Neuron (in vitro differentiated cells): Measurements from ENCODE around the gene HEXA.
"Not testable (repeated sequence)": the region's sequence is repeated elsewhere in the genome, so short reads cannot be mapped to it uniquely, and the experiment has no call there.

Source experiments
- H2AFZ ChIP-seq: one replicate; pipeline ENCODE4 v1.6.1; 2013; ENCODE audit warnings: low read depth, mild to moderate bottlenecking, inconsistent platforms, low read length, moderate library complexity
- H3K27me3 ChIP-seq: one replicate; pipeline ENCODE4 v1.6.1; 2013; ENCODE audit warnings: low read length; ENCODE audit not compliant: insufficient read depth
- H3K36me3 ChIP-seq: one replicate; pipeline ENCODE4 v1.6.1; 2013; ENCODE audit warnings: low read length; ENCODE audit not compliant: insufficient read depth
- H3K4me1 ChIP-seq: one replicate; pipeline ENCODE4 v1.6.1; 2013; ENCODE audit warnings: low read length; ENCODE audit not compliant: insufficient read depth
- H3K4me3 ChIP-seq: 2 replicates; pipeline ENCODE4 v1.5.1; 2013; ENCODE audit warnings: mild to moderate bottlenecking, low read length, moderate library complexity
- H3K9me3 ChIP-seq: one replicate; pipeline ENCODE4 v1.6.1; 2013; ENCODE audit warnings: low read length

The HEXA gene

DNA sequence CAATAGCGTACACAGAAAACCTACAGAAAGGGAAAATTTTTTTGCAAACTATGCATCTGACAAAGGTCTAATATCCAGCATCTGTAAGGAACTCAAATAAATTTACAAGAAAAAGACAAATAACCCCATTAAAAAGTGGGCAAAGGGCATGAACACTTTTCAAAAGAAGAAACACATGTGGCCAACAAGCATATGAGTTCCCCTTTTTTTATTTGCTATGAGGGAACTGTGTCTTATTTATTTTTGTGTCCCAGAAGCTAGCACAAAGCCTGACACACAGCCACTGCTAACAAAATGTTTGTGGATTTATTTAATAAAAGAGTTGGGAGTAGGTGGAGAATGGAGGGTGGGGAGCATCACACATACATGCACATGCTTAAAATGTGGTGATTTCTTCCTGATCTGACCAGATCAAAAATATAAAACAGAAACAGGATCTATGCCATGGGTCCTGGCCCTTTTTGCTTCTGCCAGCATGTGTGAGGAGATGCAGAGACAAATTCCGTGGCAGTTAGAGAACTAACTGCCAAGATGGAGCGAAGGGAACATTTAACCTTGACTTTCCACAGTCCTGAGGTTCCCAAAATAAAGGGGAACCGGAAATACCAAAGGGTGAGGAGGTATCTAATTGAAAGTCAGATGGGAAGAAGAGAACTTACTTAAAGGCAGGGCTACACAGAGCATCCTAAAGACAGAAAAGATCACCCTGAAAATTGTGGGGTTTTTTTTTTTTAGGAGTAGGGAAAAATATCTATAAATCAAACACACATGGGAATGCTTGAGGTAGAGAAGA is 22.2 kb upstream of the HEXA start, which contains the start of gene TMEM202:
Gene TMEM202, plus strand, starts transcription at position 510 of the 793 bp plus-strand sequence. Its CDS starts 22 bp downstream, at position 532.
- Histone ChIP-seq H3K27me3 (peaks cover 13% of the 10 kb centered on the region), H3K4me1 (no peaks in the 10 kb centered on the region), H3K9me3 (no peaks in the 10 kb centered on the region), H2AFZ (peak within 1 kb of the TSS; percentile 36), H3K36me3 (no peaks in the 10 kb centered on the region), H3K4me3 (no peak within 1 kb of the TSS)

DNA sequence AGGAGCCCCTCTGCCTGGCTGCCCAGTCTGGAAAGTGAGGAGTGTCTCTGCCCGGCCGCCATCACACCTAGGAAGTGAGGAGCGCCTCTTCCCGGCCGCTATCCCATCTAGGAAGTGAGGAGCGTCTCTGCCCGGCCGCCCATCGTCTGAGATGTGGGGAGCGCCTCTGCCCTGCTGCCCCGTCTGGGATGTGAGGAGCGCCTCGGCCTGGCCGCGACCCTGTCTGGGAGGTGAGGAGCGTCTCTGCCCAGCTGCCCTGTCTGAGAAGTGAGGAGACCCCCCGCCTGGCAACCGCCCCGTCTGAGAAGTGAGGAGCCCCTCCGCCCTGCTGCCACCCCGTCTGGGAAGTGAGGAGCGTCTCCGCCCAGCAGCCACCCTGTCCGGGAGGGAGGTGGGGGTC is 20.5 kb upstream of the HEXA start:
- H3K4me3 ChIP-seq, H3K9me3 ChIP-seq, H2AFZ ChIP-seq, H3K4me1 ChIP-seq, H3K36me3 ChIP-seq, H3K27me3 ChIP-seq: not testable (repeated sequence)

DNA sequence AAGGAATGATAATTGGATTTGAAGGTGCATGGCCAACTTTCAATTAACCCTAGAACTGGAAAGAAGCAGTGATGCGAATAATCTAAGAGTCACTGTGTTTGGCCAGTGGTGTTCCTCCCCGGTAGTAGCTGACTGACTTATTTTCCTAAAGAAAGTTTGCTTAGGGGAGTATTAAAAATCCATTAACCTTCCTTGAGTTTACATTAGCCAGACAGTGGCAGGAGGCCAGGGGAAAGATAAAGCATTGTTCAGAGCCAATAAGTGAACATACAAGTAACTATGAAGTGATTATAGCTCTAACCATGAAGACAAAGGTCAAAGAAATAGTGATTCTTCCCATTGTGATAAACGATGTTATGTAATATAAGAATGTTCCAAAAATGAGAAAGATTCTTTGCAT is 13.4 kb upstream of the HEXA start:
- Histone ChIP-seq H3K4me3 (no peak overlapping the region), H2AFZ (no peak overlapping the region), H3K4me1 (no peaks in the 10 kb centered on the region), H3K36me3 (no peaks in the 10 kb centered on the region), H3K9me3 (no peaks in the 10 kb centered on the region), H3K27me3 (peaks cover 8% of the 10 kb centered on the region)

DNA sequence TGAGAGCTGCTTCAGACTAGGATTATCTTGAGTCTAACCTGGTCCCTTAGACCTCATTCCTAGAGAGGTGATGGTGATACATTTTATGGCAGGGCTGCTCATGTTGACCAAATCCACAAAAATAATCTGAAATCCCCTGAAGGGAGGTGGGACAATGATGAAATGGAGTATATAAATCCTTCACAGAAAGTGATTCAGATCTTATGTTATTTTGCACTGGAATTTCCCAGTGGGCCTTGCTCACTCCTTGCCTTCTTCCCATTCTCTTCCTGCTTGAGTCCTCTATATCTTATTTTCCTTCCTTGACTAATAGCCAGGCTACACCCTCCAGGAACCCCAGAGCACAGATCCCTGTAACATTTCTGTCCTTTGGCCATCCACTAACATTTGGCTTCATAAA is 11.9 kb upstream of the HEXA start:
- H3K27me3 ChIP-seq: peaks cover 14% of the 10 kb centered on the region
- no peaks in the 10 kb centered on the region for H3K4me1 ChIP-seq
- H2AFZ ChIP-seq: no peak overlapping the region
- H3K4me3 ChIP-seq: no peak overlapping the region
- H3K36me3 ChIP-seq: no peaks in the 10 kb centered on the region
- no peaks in the 10 kb centered on the region for H3K9me3 ChIP-seq

DNA sequence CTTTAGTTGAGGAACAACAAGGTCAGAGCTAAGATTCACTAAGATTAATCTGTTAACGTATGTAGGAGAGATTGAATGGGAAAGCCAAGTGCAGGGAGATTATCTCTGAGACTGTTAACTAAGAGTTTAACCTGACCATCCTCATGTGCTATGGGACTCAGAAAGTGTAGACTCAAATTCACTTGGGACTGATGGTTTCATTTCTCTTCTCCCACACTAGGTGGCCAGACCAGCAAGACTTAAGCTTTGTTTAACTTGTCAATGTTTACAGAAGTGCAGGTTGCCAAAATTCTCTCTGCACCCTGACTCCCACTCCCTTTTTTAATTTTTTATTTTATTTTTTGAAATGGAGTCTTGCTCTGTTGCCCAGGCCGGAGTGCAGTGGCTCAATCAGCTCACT is 6.3 kb upstream of the HEXA start:
- no peak overlapping the region for H3K4me3 ChIP-seq
- no peaks in the 10 kb centered on the region for H3K36me3 ChIP-seq
- no peak overlapping the region for H2AFZ ChIP-seq
- peaks cover 15% of the 10 kb centered on the region for H3K27me3 ChIP-seq
- H3K4me1 ChIP-seq: no peaks in the 10 kb centered on the region
- H3K9me3 ChIP-seq: no peaks in the 10 kb centered on the region

DNA sequence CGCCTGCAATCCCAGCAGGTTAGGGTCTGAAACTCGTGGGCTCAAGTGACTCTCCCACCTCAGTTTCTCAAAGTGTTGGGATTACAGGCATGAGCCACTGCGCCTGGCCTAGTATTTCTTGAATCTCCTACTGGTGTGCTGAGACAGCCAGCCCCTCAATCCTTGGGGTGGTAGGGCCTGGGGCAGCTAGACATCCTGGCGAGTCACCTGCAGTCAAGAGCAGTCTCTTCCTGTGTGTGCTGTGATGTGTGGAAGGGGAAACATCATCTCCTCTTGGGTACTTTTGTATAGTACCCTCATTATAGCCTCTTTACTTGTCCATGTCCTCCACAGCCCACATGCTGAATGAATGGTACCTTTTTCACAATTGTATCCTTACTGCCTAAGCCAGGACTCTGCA is 4.9 kb upstream of the HEXA start:
- Histone ChIP-seq H3K36me3 (no peaks in the 10 kb centered on the region), H3K9me3 (no peaks in the 10 kb centered on the region), H3K27me3 (peaks cover 15% of the 10 kb centered on the region), H3K4me3 (no peak overlapping the region), H3K4me1 (peaks cover 9% of the 10 kb centered on the region), H2AFZ (no peak overlapping the region)

DNA sequence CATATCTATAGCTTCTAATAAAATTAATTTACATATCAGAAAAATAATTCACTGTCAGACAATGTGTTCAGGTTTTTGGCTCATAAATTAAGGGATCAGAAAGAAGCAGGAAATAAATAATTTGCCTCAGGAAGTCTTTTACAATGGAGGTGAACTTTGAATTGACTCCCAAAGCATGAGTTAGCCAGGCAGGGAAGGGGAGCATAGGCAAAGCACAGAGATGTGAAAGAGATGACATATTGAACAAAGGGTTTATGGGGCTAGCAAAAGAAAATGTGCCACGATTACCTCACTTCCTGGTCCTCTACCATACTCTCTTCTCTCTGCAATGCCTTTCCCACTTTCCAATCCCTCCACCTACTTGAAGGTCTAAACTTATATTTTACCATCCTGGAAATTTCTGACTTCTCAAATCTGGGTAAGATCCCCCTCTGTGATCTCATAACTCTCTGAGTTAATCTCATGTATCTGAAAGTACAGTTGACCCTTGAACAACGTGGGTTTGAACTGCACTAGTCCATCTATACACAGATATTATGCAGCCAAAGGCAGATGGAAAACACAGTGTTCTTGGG is 4.1 kb upstream of the HEXA start:
- Histone ChIP-seq H3K4me1 (peaks cover 9% of the 10 kb centered on the region), H3K4me3 (no peak overlapping the region), H3K27me3 (peaks cover 15% of the 10 kb centered on the region), H2AFZ (no peak overlapping the region), H3K36me3 (no peaks in the 10 kb centered on the region), H3K9me3 (no peaks in the 10 kb centered on the region)

DNA sequence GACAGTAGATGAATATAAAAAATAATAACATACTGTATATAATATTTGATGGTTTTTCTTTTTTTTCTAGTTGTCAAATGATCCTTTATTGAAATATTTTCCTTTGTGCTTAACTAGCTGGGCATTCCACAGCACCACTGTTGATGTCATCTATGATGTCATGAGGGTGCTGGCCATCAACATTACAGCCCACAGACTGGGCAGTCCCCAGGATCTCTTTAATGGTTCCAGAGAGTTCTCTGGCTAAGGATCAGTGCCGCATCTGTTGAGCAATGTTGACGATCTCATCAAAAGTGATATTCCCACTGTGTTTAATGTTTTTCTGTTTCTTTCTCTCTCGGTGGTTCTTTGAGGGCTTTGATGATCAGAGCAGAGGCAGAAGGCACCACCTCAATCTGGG is 3.3 kb upstream of the HEXA start:
- H3K36me3 ChIP-seq, H3K9me3 ChIP-seq, H3K4me3 ChIP-seq, H2AFZ ChIP-seq: not testable (repeated sequence)
- peaks cover 12% of the 10 kb centered on the region for H3K27me3 ChIP-seq
- peaks cover 17% of the 10 kb centered on the region for H3K4me1 ChIP-seq

DNA sequence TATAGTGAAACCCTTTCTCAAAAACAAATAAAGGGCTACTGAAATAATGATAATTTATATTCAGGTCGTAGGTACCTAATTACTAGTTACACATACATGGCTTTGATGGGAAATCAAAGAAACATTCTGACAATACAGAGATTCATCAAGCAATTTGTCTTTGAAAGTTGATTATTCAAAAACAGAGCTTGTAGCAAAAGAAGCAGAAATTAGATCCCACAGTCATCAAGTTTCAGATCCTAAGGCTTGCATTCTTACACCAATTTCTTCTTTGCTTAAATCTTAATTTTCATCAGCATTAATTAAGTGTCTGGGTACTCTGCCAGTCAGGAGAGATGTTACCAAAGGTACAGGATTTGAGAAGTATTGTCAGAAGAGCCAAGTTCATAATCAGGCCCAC is 1.5 kb upstream of the HEXA start:
- H3K36me3 ChIP-seq: no peaks in the 10 kb centered on the region
- no peak overlapping the region for H3K4me3 ChIP-seq

DNA sequence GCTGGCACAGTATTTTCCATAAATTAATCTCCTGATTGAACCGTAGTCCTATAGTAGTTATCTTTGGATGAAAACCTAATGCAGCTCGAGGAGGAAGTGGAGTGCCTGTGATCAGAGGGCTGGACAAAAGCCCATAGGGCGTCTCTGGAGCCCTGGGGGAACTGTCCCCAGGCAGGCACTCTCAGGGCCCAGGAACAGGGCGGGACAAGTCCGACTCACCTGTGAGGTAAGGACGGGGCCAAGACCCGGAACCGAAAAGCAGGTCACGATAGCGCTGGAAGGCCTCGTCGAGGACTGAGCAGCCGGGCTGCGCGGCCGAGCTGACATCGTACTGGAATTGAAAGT is 341 bp downstream of the HEXA start:
- H2AFZ ChIP-seq: peak overlapping the region; percentile 97
- peak overlapping the region; percentile 91 for H3K4me3 ChIP-seq
- H3K9me3 ChIP-seq: no peaks in the 10 kb centered on the region
- no peaks in the 10 kb centered on the region for H3K27me3 ChIP-seq
- H3K36me3 ChIP-seq: no peaks in the 10 kb centered on the region
- peaks cover 17% of the 10 kb centered on the region for H3K4me1 ChIP-seq

More for the DNA sequence above, 1.5 kb upstream of the HEXA start:
- H3K9me3 ChIP-seq: no peaks in the 10 kb centered on the region
- peaks cover 6% of the 10 kb centered on the region for H3K27me3 ChIP-seq
- no peak overlapping the region for H2AFZ ChIP-seq
- peaks cover 17% of the 10 kb centered on the region for H3K4me1 ChIP-seq

DNA sequence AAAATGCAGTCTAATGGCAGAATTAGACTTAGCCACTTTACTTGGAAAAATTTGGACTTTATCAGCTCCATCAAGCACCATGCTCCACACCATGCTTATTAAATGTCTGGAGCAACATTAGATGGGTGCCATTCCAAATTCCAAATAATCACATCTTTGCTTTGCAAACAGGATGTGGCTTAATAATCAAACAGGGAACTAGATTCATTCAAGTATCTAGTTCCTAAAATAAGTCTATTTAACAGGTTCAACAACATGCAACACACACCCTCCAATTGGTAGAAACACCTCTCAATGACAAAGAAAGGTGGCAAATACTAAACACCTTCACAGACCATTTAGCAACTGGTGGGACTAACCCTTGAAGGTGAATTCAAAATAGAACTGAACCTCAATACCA is 3.5 kb downstream of the HEXA start:
- peaks cover 7% of the 10 kb centered on the region for H3K36me3 ChIP-seq
- peaks cover 17% of the 10 kb centered on the region for H3K4me1 ChIP-seq
- no peak overlapping the region for H2AFZ ChIP-seq
- no peaks in the 10 kb centered on the region for H3K27me3 ChIP-seq
- no peak overlapping the region for H3K4me3 ChIP-seq
- H3K9me3 ChIP-seq: no peaks in the 10 kb centered on the region

DNA sequence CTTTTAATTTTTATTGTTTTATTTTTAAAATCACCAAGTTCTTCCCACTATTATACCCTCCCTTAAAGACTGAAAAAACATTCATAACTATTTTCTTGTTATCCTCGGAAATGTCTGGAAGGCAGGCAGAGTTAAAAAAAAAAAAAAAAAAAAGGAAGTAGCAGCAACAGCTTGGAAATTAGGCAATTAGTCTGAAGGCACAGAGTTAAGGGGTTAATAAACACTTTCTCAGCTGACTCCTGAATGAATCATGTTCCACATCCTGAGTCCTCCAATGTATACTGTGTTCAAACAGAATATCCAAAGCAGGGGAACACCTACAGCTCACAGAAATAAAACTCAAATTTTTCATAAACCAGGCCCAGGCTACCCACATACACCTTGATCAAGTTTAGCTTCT is 5.8 kb downstream of the HEXA start:
- Histone ChIP-seq H2AFZ (no peak overlapping the region), H3K36me3 (peaks cover 9% of the 10 kb centered on the region), H3K4me3 (no peak overlapping the region), H3K27me3 (no peaks in the 10 kb centered on the region), H3K4me1 (peaks cover 9% of the 10 kb centered on the region), H3K9me3 (no peaks in the 10 kb centered on the region)

DNA sequence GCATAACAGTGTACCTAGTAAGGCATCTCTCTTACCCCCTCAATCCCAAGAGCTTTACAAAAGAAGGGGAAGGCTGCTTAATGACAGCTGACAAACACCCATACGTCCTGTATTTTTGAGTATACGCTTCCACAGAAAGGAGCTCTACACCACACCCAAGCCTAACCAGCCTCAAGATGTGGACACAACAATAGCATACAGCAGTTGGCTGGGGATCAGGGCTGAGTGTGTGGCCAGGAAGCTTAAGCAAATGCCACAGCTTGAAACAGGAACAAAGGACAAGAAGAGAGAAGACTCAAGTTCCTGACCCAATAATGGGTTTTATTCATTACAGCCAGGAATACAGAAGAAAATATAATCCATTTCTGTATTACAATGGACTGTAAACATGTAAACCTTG is 6.9 kb downstream of the HEXA start:
- H3K4me3 ChIP-seq: no peak overlapping the region
- peaks cover 9% of the 10 kb centered on the region for H3K36me3 ChIP-seq
- no peaks in the 10 kb centered on the region for H3K27me3 ChIP-seq
- H3K9me3 ChIP-seq: no peaks in the 10 kb centered on the region
- no peak overlapping the region for H2AFZ ChIP-seq
- H3K4me1 ChIP-seq: no peaks in the 10 kb centered on the region

DNA sequence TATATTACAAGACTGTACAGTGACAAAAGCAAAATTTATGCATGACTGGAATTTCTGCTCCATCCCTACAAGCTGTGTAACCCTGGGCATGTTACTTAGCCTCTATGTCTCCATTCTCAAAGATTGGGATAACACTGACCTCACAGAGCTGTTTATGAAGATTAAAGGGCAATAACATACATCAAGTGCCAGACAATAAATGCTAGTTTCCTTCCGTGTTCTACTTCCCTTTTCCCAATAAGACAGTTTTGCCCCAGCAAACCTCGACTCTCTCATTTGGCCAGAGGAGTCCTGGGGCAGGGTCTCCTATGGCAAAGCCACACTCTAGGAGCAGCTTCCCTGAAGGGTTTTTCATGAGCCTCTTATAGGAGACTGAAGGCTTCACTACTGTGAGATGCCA is 7.5 kb downstream of the HEXA start:
- no peaks in the 10 kb centered on the region for H3K4me1 ChIP-seq
- H3K36me3 ChIP-seq: peaks cover 10% of the 10 kb centered on the region
- no peaks in the 10 kb centered on the region for H3K27me3 ChIP-seq
- no peak overlapping the region for H2AFZ ChIP-seq
- no peaks in the 10 kb centered on the region for H3K9me3 ChIP-seq
- no peak overlapping the region for H3K4me3 ChIP-seq
